ENCODE data around the gene GLO1. TPM values are rescaled to one million over a fixed set of nuclear protein-coding genes. Genes with fewer than 3 reads are reported as not detected.

GLO1 gene
- total RNA-seq: 121 and 125 TPM in 2 replicates

GRCh38 chr6:38702558-38703397 lies at the start of gene GLO1:
GLO1 (minus strand) TSS chr6:38703145; CDS start chr6:38703054, 91 bp downstream.

GRCh38 chr6:38715016-38715689 lies 12.2 kb upstream of the GLO1 start, which contains the start of gene DNAH8:
DNAH8 (plus strand) TSS chr6:38715311; CDS start chr6:38722810, 7,499 bp downstream.

GRCh38 chr6:38639498-38640215 lies 63.3 kb downstream of the GLO1 start, which contains the start of gene BTBD9:
BTBD9 (minus strand) TSS chr6:38639929.

Other genes starting within 250 kb of the GLO1 start
- gene BTBD9, start 63.2 kb downstream of the GLO1 start, total RNA-seq: 2.6 and 4.8 TPM in 2 replicates
- not detected in 2 replicates for gene DNAH8, start 12.2 kb upstream of the GLO1 start, total RNA-seq

Data from pericardium fibroblast (primary cell).